Naive thymus-derived CD4-positive, alpha-beta T cell (primary cell): Measurements from ENCODE around the gene GNA12. TPM values are rescaled to one million over a fixed set of nuclear protein-coding genes. Genes with fewer than 3 reads are reported as not detected.
A peak's percentile ranks its signal among the peaks of the same experiment; 100 is the strongest.

Experiments used
- ATAC-seq: fragments of 150-1000 bp; cut with Tn5 transposase; 2 replicates; pipeline ENCODE4 v1.10.0; 2021; ENCODE audit warnings: mild to moderate bottlenecking, moderate library complexity
- CTCF ChIA-PET: fragments of 350-600 bp; sonication (Branson Sonifier 250); formaldehyde crosslinking; loops from one replicate; lab custom pipeline; 2021; ENCODE audit warnings: antibody characterized with exemption; lab: Charles Lee
- POLR2A ChIA-PET: fragments of 350-600 bp; sonication (Branson Sonifier 250); formaldehyde crosslinking; loops from one replicate; lab custom pipeline; 2021; ENCODE audit warnings: antibody characterized with exemption, inconsistent platforms; lab: Charles Lee
- DNase-seq, 9 donors: peaks; one replicate each; pipeline versions ENCODE4 v3.0.0 to v3.0.0-alpha.2; 2020 to 2022; ENCODE audit warnings: mixed read lengths in 1 of 9
- H3K27ac ChIP-seq: one replicate; pipeline ENCODE4 v1.7.0; 2013; ENCODE audit warnings: mild to moderate bottlenecking, low read depth, low read length, moderate library complexity
- H3K27me3 ChIP-seq, 2 donors: one replicate each; pipeline ENCODE4 v1.7.0; 2013; ENCODE audit warnings: low read length in 2 of 2, mild to moderate bottlenecking in 2 of 2, moderate library complexity in 2 of 2; ENCODE audit not compliant: control insufficient read depth in 2 of 2, insufficient read depth in 2 of 2
- H3K36me3 ChIP-seq, 3 experiments: 1 replicate in 2 of 3; 2 replicates in 1 of 3; pipeline ENCODE4 v1.7.0; 2013; ENCODE audit warnings: low read length in 3 of 3, mild to moderate bottlenecking in 3 of 3, moderate library complexity in 1 of 3; ENCODE audit not compliant: insufficient read depth in 3 of 3, control insufficient read depth in 2 of 3
- H3K4me1 ChIP-seq, 2 donors: one replicate each; pipeline ENCODE4 v1.7.0; 2013; ENCODE audit warnings: low read length in 2 of 2, mild to moderate bottlenecking in 2 of 2, moderate library complexity in 1 of 2; ENCODE audit not compliant: control insufficient read depth in 2 of 2, insufficient read depth in 2 of 2
- H3K4me3 ChIP-seq: 2 replicates; pipeline ENCODE4 v1.7.0; 2013; ENCODE audit warnings: mild to moderate bottlenecking, low read length
- H3K9me3 ChIP-seq, 3 experiments: 1 replicate in 2 of 3; 2 replicates in 1 of 3; pipeline ENCODE4 v1.7.0; 2013; ENCODE audit warnings: low read length in 3 of 3; ENCODE audit not compliant: control insufficient read depth in 2 of 3
- H3K27ac Mint-ChIP-seq, 9 donors: one replicate each; pipeline ENCODE4 v1.8.0; 2020 to 2022; ENCODE audit warnings: mixed read lengths in 9 of 9, mild to moderate bottlenecking in 8 of 9, moderate library complexity in 5 of 9, inconsistent platforms in 2 of 9
- H3K27me3 Mint-ChIP-seq, 5 donors: one replicate each; pipeline ENCODE4 v1.8.0; 2021 to 2022; ENCODE audit warnings: mixed read lengths in 5 of 5, mild to moderate bottlenecking in 1 of 5
- H3K36me3 Mint-ChIP-seq, 5 donors: one replicate each; pipeline ENCODE4 v1.8.0; 2020 to 2022; ENCODE audit warnings: mixed read lengths in 5 of 5, mild to moderate bottlenecking in 3 of 5, inconsistent platforms in 1 of 5
- H3K4me1 Mint-ChIP-seq, 7 donors: one replicate each; pipeline ENCODE4 v1.8.0; 2020 to 2022; ENCODE audit warnings: mixed read lengths in 7 of 7, mild to moderate bottlenecking in 3 of 7, inconsistent platforms in 1 of 7
- H3K4me3 Mint-ChIP-seq, 10 donors: one replicate each; pipeline ENCODE4 v1.8.0; 2020 to 2022; ENCODE audit warnings: mild to moderate bottlenecking in 10 of 10, mixed read lengths in 10 of 10, moderate library complexity in 6 of 10, inconsistent platforms in 2 of 10
- H3K9me3 Mint-ChIP-seq, 11 donors: one replicate each; pipeline ENCODE4 v1.8.0; 2020 to 2022; ENCODE audit warnings: mixed read lengths in 11 of 11, mild to moderate bottlenecking in 4 of 11, inconsistent platforms in 1 of 11, moderate library complexity in 1 of 11
- intact Hi-C, 2 donors: fragments of 100-400 bp; cut with micrococcal nuclease; formaldehyde crosslinking; loops; one replicate each; pipeline ENCODE4 v1.15.1; 2023
- polyA plus RNA-seq, 2 donors: library from polyadenylated mRNA; unstranded; fragments of 300-500 nt; fragmentation: Illumina TruSeq; gene quantifications; one replicate each; pipeline ENCODE4 v1.2.3, GENCODE V29; 2021
- total RNA-seq, 6 experiments: library from RNA in 5 of 6; stranded (reverse) in 5 of 6; gene quantifications; 1 replicate in 5 of 6; 2 replicates in 1 of 6; pipeline ENCODE4 v1.2.3 and lab custom pipeline; 2021 to 2026

The GNA12 gene
- total and polyA plus RNA-seq, 7 experiments from 2014 or later: 4.2 to 25.7 (median 18.5) TPM

GRCh38 chr7:2774935-2775334 lies 69.2 kb downstream of the GNA12 start:
- DNase-seq (no peak), ATAC-seq (peak; percentile 57)
- POLR2A ChIA-PET: no interaction called here
- Mint-ChIP-seq H3K27ac (no peak overlapping the region), H3K27me3 (no peaks in the 10 kb centered on the region), H3K4me3 (no peak overlapping the region), H3K9me3 (peaks cover 0 to 8% (median 0%) of the 10 kb centered on the region in 11 donors), H3K36me3 (peaks cover 0 to 54% (median 22%) of the 10 kb centered on the region in 5 donors), H3K4me1 (peaks cover 0 to 32% (median 0%) of the 10 kb centered on the region in 7 donors)
- no peaks in the 10 kb centered on the region for H3K27me3 ChIP-seq
- no peaks in the 10 kb centered on the region for H3K9me3 ChIP-seq
- CTCF ChIA-PET: no interaction called here
- peaks cover 0 to 8% (median 0%) of the 10 kb centered on the region in 3 experiments for H3K36me3 ChIP-seq
- H3K4me3 ChIP-seq: no peak overlapping the region
- no peaks in the 10 kb centered on the region for H3K4me1 ChIP-seq
- H3K27ac ChIP-seq: no peak overlapping the region
- intact Hi-C loops: no loop called here

DNA sequence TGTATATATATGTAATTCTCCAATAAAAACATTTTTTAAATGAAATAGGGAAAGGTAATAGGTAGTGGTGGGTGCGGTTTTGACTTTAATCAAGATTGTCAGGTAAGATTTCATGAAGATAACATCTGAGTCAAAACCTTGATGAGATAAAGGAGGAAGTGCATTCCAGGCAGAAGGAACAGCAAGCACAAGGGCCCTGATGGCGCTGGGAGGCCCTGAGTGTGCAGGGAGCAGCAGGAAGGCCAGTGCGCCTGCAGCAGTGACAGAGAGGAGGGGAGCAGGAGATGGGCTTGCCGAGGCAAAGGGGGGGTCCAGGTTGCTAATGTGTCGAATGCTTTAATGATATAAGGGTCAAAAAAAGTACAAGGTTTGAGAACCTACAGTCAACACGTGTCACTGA lies 69.8 kb downstream of the GNA12 start:
- Mint-ChIP-seq H3K9me3 (peaks cover 0 to 8% (median 0%) of the 10 kb centered on the region in 11 donors), H3K27ac (peak overlapping the region in 1 of 9 donors; percentile 1)
- CTCF ChIA-PET: no interaction called here

DNA sequence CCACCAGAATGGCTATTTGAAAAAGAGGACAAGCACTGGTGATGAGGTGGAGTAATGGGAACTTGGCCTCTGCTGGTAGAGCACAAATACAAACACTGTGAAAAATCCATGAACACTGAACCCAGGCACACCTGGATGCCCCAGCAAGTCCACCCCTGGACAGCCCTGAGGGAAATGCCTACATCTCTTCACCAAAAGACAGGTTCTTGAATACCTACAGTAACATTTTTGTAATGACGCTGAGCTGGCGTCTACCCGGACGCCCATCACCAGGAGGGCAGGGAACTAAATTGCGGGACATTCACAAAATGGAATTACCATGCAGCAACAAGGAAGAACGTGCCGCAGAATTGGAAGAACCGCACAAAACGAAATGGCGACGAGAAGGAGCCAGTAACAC lies 70.5 kb downstream of the GNA12 start:
- ATAC-seq: no peak
- Mint-ChIP-seq H3K36me3 (peaks cover 0 to 58% (median 27%) of the 10 kb centered on the region in 5 donors), H3K27ac (no peak overlapping the region), H3K27me3 (no peaks in the 10 kb centered on the region), H3K4me3 (no peak overlapping the region), H3K9me3 (peaks cover 0 to 8% (median 0%) of the 10 kb centered on the region in 11 donors), H3K4me1 (peaks cover 0 to 32% (median 0%) of the 10 kb centered on the region in 7 donors)
- Histone ChIP-seq H3K4me3 (no peak overlapping the region), H3K27ac (no peak overlapping the region), H3K9me3 (no peaks in the 10 kb centered on the region), H3K4me1 (no peaks in the 10 kb centered on the region), H3K36me3 (peaks cover 0 to 3% (median 0%) of the 10 kb centered on the region in 3 experiments), H3K27me3 (no peaks in the 10 kb centered on the region)
- DNase-seq: no peak
- ChIA-PET CTCF (no interaction called here), POLR2A (no interaction called here)
- intact Hi-C loops: loop anchor here in 1 of 2 donors (1.0 kb wide), 1 partner anchor 15 kb away; no protein-coding TSS in a partner anchor

More for the DNA sequence above, 69.8 kb downstream of the GNA12 start:
- intact Hi-C loops: no loop called here
- H3K36me3 Mint-ChIP-seq: peaks cover 0 to 58% (median 23%) of the 10 kb centered on the region in 5 donors
- no peaks in the 10 kb centered on the region for H3K27me3 Mint-ChIP-seq
- H3K4me3 Mint-ChIP-seq: no peak overlapping the region
- DNase-seq: no peak
- no peaks in the 10 kb centered on the region for H3K9me3 ChIP-seq
- ATAC-seq: no peak
- H3K4me1 ChIP-seq: no peaks in the 10 kb centered on the region
- no peaks in the 10 kb centered on the region for H3K27me3 ChIP-seq
- POLR2A ChIA-PET: no interaction called here
- no peak overlapping the region for H3K27ac ChIP-seq
- H3K4me1 Mint-ChIP-seq: peaks cover 0 to 32% (median 0%) of the 10 kb centered on the region in 7 donors
- H3K4me3 ChIP-seq: no peak overlapping the region
- H3K36me3 ChIP-seq: peaks cover 0 to 8% (median 0%) of the 10 kb centered on the region in 3 experiments

DNA sequence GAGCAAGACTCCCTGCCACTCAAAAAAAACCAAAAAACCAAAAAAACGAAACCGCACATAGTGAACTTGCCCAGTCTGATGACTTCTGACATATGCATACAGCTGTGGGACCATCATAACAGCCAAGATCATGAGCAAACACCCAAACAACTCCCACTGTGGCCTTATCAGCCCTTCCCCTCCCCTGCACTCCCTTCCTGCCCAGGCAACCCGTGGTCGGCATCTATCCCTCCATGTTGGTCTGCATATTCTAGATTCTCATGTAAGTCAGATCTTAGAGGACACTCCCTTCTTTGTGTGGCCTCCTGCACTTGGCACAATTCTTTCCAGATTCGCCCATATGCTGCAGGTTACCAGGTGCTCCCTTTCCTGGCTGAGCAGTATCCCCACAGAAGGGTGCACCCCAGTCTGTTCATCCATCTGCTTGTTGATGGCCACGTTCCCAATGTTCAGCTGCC lies 72.8 kb downstream of the GNA12 start:
- ChIA-PET CTCF (no interaction called here), POLR2A (no interaction called here)
- Histone ChIP-seq H3K9me3 (no peaks in the 10 kb centered on the region), H3K27ac (no peak overlapping the region), H3K36me3 (no peaks in the 10 kb centered on the region), H3K4me3 (no peak overlapping the region), H3K4me1 (no peaks in the 10 kb centered on the region), H3K27me3 (no peaks in the 10 kb centered on the region)
- peak overlapping the region in 1 of 9 donors; percentile 3 for H3K27ac Mint-ChIP-seq
- no peaks in the 10 kb centered on the region for H3K27me3 Mint-ChIP-seq
- H3K9me3 Mint-ChIP-seq: peaks cover 0 to 8% (median 0%) of the 10 kb centered on the region in 11 donors
- H3K36me3 Mint-ChIP-seq: peaks cover 6 to 48% (median 27%) of the 10 kb centered on the region in 5 donors
- peaks cover 0 to 32% (median 0%) of the 10 kb centered on the region in 7 donors for H3K4me1 Mint-ChIP-seq
- DNase-seq (no peak), ATAC-seq (no peak)
- intact Hi-C loops: no loop called here
- H3K4me3 Mint-ChIP-seq: no peak overlapping the region

GRCh38 chr7:2764621-2765020 lies 79.5 kb downstream of the GNA12 start:
- ChIA-PET POLR2A (no interaction called here), CTCF (no interaction called here)
- Mint-ChIP-seq H3K36me3 (peaks cover 4 to 40% (median 9%) of the 10 kb centered on the region in 5 donors), H3K4me3 (no peak overlapping the region), H3K27ac (no peak overlapping the region), H3K9me3 (no peaks in the 10 kb centered on the region), H3K4me1 (peaks cover 6 to 15% (median 9%) of the 10 kb centered on the region in 7 donors), H3K27me3 (no peaks in the 10 kb centered on the region)
- ATAC-seq (no peak), DNase-seq (no peak)
- Histone ChIP-seq H3K27me3 (no peaks in the 10 kb centered on the region), H3K4me3 (no peak overlapping the region), H3K36me3 (no peaks in the 10 kb centered on the region), H3K9me3 (no peaks in the 10 kb centered on the region), H3K27ac (no peak overlapping the region), H3K4me1 (peaks cover 0 to 15% of the 10 kb centered on the region in 2 donors)
- intact Hi-C loops: no loop called here

GRCh38 chr7:2763597-2763996 lies 80.5 kb downstream of the GNA12 start:
- Mint-ChIP-seq H3K4me1 (peaks cover 7 to 23% (median 15%) of the 10 kb centered on the region in 7 donors), H3K27ac (no peak overlapping the region), H3K9me3 (no peaks in the 10 kb centered on the region), H3K36me3 (peaks cover 5 to 43% (median 9%) of the 10 kb centered on the region in 5 donors), H3K27me3 (no peaks in the 10 kb centered on the region), H3K4me3 (no peak overlapping the region)
- H3K36me3 ChIP-seq: no peaks in the 10 kb centered on the region
- no peaks in the 10 kb centered on the region for H3K27me3 ChIP-seq
- no peak overlapping the region for H3K4me3 ChIP-seq
- ChIA-PET CTCF (no interaction called here), POLR2A (interaction anchor here (0.7 kb wide), 1 partner anchor 47 kb away, joined by 4 read pairs; no protein-coding TSS in a partner anchor)
- H3K27ac ChIP-seq: no peak overlapping the region
- DNase-seq (no peak), ATAC-seq (no peak)
- no peaks in the 10 kb centered on the region for H3K9me3 ChIP-seq
- intact Hi-C loops: no loop called here
- peaks cover 0 to 21% of the 10 kb centered on the region in 2 donors for H3K4me1 ChIP-seq
